Lower lobe of right lung (tissue), 2 donors: ENCODE measurements around the gene RNF19B. TPM values are rescaled to one million over a fixed set of nuclear protein-coding genes. Genes with fewer than 3 reads are reported as not detected.

Experiments used
- ATAC-seq, 2 donors: fragments of 200-7000 bp; cut with Tn5 transposase; one replicate each; pipeline ENCODE4 v1.9.1; 2020 to 2022; ENCODE audit warnings: mild to moderate bottlenecking in 2 of 2, moderate library complexity in 2 of 2
- DNase-seq: peaks from one replicate; pipeline ENCODE4 v3.0.0-alpha.2; 2020
- H3K27ac ChIP-seq: fragments of 200-600 bp; one replicate; pipeline ENCODE4 v1.8.0; 2022
- H3K27me3 ChIP-seq: fragments of 200-600 bp; one replicate; pipeline ENCODE4 v1.8.0; 2022; ENCODE audit warnings: low read depth
- H3K36me3 ChIP-seq: fragments of 200-600 bp; one replicate; pipeline ENCODE4 v1.8.0; 2022; ENCODE audit warnings: mild to moderate bottlenecking
- H3K4me1 ChIP-seq: fragments of 200-600 bp; one replicate; pipeline ENCODE4 v1.8.0; 2022
- H3K4me3 ChIP-seq: fragments of 200-600 bp; one replicate; pipeline ENCODE4 v1.8.0; 2022; ENCODE audit warnings: mild to moderate bottlenecking
- H3K9me3 ChIP-seq: fragments of 200-600 bp; one replicate; pipeline ENCODE4 v1.8.0; 2022
- CTCF ChIP-seq: fragments of 200-600 bp; IDR thresholded peaks from one replicate; pipeline ENCODE4 v1.8.0; 2022; ENCODE audit warnings: antibody characterized with exemption, mild to moderate bottlenecking
- intact Hi-C: fragments of 100-400 bp; cut with DNase I; formaldehyde crosslinking; loops from one replicate; pipeline ENCODE4 v1.11.0; 2022
- total RNA-seq: library from RNA; stranded (reverse); fragmentation: NEBNext Ultra II Directional; extraction: Animal tissue kit (Norgen Biotek cat#: 25700); gene quantifications from one replicate; pipeline ENCODE4 v1.2.1, GENCODE V29; 2021
- donor health status: DM: no; HTN: yes; CAD: no; lungs with severe emphysema.

Gene RNF19B
- total RNA-seq, 1 donor from 2014 or later: 27.9 TPM

GRCh38 chr1:32894681-32895080, 69.9 kb downstream of the RNF19B start:
- intact Hi-C loops: no loop called here
- Histone ChIP-seq H3K9me3 (no peaks in the 10 kb centered on the region), H3K27me3 (peaks cover 38% of the 10 kb centered on the region), H3K36me3 (no peaks in the 10 kb centered on the region), H3K4me3 (no peak overlapping the region), H3K4me1 (peaks cover 9% of the 10 kb centered on the region), H3K27ac (no peak overlapping the region)
- ATAC-seq (no peak), DNase-seq (no peak)
- no peak for TF ChIP-seq CTCF

DNA sequence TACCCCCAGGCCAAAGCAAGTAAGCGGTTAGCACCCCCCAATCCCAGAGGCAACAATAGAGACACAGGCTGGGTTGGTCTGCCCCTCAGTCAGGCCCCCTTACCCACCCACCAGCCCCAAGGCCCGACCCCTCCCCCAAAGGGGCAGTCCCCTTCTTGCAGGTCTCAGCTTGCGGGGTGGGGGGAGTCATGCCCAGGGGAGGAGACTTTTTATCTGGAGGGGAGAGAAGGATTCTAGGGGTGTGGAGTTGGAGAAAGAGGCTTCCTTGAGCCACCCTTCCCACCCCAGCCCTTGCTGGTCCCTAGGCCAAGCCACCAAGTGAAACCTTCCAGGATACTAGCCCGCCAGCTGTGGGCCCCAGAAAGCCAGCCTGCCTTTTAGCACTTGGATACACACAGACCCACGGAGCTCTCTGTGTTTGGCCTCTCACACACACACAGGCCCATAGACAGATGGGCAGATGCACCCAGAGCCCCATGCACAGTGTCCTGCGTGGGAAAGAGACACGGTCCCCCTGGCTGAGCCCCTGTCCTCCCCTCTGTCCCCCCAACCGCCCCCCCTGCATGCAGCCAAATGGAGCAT, 70.5 kb downstream of the RNF19B start:
- Histone ChIP-seq H3K9me3 (no peaks in the 10 kb centered on the region), H3K4me1 (peaks cover 9% of the 10 kb centered on the region), H3K36me3 (no peaks in the 10 kb centered on the region), H3K27me3 (peaks cover 38% of the 10 kb centered on the region), H3K27ac (no peak overlapping the region), H3K4me3 (no peak overlapping the region)
- TF ChIP-seq CTCF: no peak
- intact Hi-C loops: no loop called here
- ATAC-seq (no peak), DNase-seq (no peak)

- DNase-seq (no peak), ATAC-seq (peak; percentile 51 to 60)
- no peaks in the 10 kb centered on the region for H3K36me3 ChIP-seq
- peaks cover 9% of the 10 kb centered on the region for H3K4me1 ChIP-seq
- no peak overlapping the region for H3K27ac ChIP-seq
- intact Hi-C loops: no loop called here
- no peaks in the 10 kb centered on the region for H3K9me3 ChIP-seq
- H3K27me3 ChIP-seq: peaks cover 45% of the 10 kb centered on the region
- peak; percentile 12 for TF ChIP-seq CTCF
- peak overlapping the region; percentile 51 for H3K4me3 ChIP-seq
Observed at GRCh38 chr1:32893198-32894018, 71.2 kb downstream of the RNF19B start.

DNA sequence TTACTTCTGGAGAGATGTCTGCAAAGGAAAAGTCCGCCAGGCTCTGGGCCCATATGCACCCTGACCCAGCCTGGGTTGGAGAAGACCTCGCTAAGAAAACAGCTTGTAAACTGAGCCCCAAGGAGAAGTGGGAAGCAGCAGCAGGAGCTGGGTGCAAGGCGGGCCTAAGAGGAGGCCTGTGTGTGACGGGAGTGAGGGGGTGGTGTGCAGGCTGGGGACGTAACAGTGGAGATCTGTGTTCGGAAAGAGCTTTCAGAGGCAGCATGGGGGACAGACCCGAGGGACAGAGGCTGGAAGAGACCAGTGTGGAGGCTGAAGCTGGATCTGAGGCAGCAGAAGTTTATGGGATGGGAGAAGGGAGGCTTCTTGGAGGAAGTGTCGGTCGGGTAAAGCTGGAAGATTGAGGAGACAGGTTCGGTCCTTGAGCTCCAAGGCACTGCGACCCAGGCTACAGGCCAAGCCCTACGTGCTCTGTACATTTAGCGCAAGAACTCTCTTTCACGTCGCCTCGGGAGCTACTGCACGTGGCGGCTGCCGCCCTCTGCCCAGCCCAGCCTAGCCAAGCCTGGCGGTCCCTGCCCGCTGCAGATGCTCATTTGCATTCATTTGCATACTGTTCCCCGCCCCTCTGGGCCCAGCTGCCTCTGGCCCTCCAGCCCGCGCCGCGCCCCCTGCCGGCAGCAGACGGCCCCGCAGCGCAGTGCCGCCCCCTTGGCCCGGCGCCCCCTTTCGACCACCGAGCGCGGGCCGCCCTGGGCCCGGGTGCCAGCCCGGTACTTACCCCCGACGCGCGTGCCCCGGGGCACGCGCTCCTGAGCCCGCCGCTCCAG, 72.0 kb downstream of the RNF19B start:
- H3K36me3 ChIP-seq: no peaks in the 10 kb centered on the region
- no peak for DNase-seq
- peaks cover 9% of the 10 kb centered on the region for H3K4me1 ChIP-seq
- no peak overlapping the region for H3K27ac ChIP-seq
- peak; percentile 53 for TF ChIP-seq CTCF
- peak; percentile 34 to 46 for ATAC-seq
- no peaks in the 10 kb centered on the region for H3K9me3 ChIP-seq
- peaks cover 52% of the 10 kb centered on the region for H3K27me3 ChIP-seq
- H3K4me3 ChIP-seq: peak overlapping the region; percentile 51
- intact Hi-C loops: no loop called here

DNA sequence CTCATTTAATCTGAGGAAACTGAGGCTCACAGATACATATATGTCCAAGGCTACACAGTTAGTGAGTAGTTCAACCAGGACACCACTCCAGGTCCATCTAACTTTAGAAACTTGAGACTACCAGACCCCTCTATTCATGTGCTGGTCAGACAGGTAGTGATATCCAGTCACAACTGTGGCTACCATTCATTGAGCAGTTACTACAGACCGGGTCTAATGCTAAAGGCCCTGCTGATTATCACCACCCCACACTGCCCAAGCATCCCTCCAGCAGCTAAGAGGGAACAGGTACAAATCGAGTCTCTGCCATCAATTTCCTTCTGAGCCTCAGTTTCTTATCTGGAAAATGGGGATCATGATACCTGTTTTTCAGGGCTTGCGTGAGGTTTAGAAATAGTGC, 73.0 kb downstream of the RNF19B start:
- intact Hi-C loops: no loop called here
- peaks cover 9% of the 10 kb centered on the region for H3K4me1 ChIP-seq
- no peaks in the 10 kb centered on the region for H3K36me3 ChIP-seq
- peaks cover 61% of the 10 kb centered on the region for H3K27me3 ChIP-seq
- H3K27ac ChIP-seq: no peak overlapping the region
- no peak for TF ChIP-seq CTCF
- no peak overlapping the region for H3K4me3 ChIP-seq
- DNase-seq (no peak), ATAC-seq (no peak)
- H3K9me3 ChIP-seq: no peaks in the 10 kb centered on the region
